ENCODE measurements around the gene RNF10. TPM values are rescaled to one million over a fixed set of nuclear protein-coding genes. Genes with fewer than 3 reads are reported as not detected.

The RNF10 gene
- total RNA-seq, 4 donors from 2014 or later, result 147 to 314 (median 180) TPM

DNA sequence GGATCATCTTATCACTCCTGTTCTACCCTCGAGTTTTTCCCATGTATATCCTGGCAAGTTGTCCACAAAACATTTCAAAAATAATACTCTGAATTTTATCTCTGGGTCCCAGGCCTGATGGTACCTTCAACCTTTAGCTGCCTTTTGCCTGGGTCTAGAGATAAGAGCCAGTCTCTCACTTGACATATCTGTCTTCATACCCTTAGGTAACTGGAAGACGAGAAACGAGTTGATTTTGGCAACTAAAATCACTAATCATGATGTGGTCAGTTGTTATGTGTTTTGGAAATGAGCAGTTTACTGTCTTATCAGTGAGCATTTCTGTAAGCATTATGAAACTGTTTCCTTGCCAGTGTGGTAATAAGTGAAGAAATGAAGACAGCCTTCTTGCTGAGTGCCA lies 6.3 kb downstream of the RNF10 start:
- TF ChIP-seq CTCF (IDR thresholded peaks at IDR 0.05; ENCODE audit: low read depth), result no peak

DNA sequence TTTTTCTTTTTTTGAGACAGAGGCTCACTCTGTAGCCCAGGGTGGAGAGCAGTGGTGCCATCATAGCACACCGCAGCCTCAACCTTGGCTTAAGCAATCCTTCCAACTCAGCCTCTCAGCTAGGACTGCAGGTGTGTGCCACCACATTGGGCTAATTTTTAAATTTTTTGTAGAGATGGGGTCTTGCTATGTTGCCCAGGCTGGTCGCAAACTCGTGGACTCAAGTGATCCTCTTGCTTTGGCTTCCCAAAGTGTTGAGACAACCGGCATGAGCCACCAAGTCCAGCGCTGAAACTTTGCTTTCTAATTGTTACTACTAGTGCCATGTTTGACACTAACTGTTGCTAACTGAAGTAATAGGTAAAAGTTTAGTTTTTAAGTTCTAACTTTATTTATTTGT lies 8.0 kb downstream of the RNF10 start:
- no peak for TF ChIP-seq CTCF (IDR thresholded peaks at IDR 0.05; ENCODE audit: low read depth)

GRCh38 chr12:120544691-120545090 lies 10.5 kb downstream of the RNF10 start:
- no peak for TF ChIP-seq CTCF (IDR thresholded peaks at IDR 0.05; ENCODE audit: low read depth)

GRCh38 chr12:120546050-120546386 lies 11.9 kb downstream of the RNF10 start:
- TF ChIP-seq CTCF (IDR thresholded peaks at IDR 0.05; ENCODE audit: low read depth), result no peak

- no peak for TF ChIP-seq CTCF (IDR thresholded peaks at IDR 0.05; ENCODE audit: low read depth)
Measured at GRCh38 chr12:120554678-120555077, 20.5 kb downstream of the RNF10 start.

- TF ChIP-seq CTCF (IDR thresholded peaks at IDR 0.05; ENCODE audit: low read depth), result no peak
Measured at GRCh38 chr12:120557589-120557988, 23.4 kb downstream of the RNF10 start.

- TF ChIP-seq CTCF (IDR thresholded peaks at IDR 0.05; ENCODE audit: low read depth), result no peak
Measured at GRCh38 chr12:120562906-120563305, 28.8 kb downstream of the RNF10 start.

- TF ChIP-seq CTCF (IDR thresholded peaks at IDR 0.05; ENCODE audit: low read depth), result no peak
Measured at GRCh38 chr12:120563495-120563894, 29.3 kb downstream of the RNF10 start.

All from subcutaneous adipose tissue (tissue), 4 donors.